NK-92 (cell line): ENCODE results near the gene TRAM2.

Source experiments
- DNase-seq: peaks from one replicate; lab custom pipeline; 2025; ENCODE audit not compliant: unreplicated experiment; lab: John Stamatoyannopoulos, UW

TRAM2 gene, protein sequence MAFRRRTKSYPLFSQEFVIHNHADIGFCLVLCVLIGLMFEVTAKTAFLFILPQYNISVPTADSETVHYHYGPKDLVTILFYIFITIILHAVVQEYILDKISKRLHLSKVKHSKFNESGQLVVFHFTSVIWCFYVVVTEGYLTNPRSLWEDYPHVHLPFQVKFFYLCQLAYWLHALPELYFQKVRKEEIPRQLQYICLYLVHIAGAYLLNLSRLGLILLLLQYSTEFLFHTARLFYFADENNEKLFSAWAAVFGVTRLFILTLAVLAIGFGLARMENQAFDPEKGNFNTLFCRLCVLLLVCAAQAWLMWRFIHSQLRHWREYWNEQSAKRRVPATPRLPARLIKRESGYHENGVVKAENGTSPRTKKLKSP

DNA sequence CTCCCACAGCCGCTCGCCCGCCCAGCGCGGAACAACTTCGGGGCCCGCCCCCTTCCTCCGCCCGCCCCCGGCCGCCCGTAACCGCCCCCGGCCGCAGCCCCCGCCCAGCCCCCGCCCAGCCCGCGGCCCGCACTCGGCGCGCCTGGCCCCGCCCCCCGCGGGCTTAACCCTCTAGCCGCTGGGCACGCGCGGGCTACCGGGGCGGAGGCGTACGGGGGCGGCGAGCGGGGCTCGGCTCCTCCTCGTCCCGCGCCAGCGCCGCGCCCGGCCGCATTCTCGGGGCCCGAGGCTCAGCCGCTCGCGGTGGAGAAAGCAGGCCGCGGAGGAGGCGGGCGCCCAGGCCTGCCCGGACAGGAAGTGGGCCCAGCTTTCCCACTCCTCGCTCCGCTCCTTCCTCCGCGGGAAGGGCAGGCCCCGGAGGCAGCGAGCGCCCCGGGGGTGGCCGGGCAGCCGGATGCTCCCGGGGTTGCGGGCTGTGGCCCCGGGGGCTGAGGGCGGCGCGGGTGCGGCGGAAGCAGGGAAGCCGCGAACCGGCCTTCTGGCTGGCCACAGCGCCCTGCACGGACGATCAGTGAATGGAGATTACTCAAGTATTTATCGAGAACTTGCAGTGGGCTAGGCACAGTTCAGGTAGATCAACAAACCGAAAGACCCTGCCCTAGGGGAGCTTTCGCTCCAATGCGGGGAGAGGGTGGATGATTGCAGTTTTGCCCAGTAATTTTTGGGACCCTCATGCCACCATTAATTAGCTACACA is at the start of gene TRAM2:
TRAM2 (minus strand) TSS at position 39 of the 756 bp plus-strand sequence. CDS start 145 bp downstream, outside the sequence.
- peak; percentile 14 for DNase-seq

- no peak for DNase-seq
Measured at GRCh38 chr6:52622810-52623209, 46.0 kb upstream of the TRAM2 start.

GRCh38 chr6:52621631-52622030 is 44.8 kb upstream of the TRAM2 start:
- DNase-seq, result no peak

DNA sequence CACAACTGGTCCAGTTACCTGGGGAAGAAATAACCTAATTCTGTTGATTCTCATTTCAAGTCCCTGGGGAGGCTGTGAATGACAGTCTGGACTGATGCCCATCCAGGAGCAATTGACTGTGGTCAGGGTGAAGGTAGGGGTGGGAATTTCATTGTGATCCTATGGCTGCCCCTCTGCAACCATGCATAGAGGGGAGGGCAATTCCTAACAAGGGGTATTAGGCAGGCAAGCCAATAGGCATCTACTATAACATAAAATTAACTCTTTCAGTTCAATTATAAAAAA is 44.0 kb upstream of the TRAM2 start:
- DNase-seq, result no peak

DNA sequence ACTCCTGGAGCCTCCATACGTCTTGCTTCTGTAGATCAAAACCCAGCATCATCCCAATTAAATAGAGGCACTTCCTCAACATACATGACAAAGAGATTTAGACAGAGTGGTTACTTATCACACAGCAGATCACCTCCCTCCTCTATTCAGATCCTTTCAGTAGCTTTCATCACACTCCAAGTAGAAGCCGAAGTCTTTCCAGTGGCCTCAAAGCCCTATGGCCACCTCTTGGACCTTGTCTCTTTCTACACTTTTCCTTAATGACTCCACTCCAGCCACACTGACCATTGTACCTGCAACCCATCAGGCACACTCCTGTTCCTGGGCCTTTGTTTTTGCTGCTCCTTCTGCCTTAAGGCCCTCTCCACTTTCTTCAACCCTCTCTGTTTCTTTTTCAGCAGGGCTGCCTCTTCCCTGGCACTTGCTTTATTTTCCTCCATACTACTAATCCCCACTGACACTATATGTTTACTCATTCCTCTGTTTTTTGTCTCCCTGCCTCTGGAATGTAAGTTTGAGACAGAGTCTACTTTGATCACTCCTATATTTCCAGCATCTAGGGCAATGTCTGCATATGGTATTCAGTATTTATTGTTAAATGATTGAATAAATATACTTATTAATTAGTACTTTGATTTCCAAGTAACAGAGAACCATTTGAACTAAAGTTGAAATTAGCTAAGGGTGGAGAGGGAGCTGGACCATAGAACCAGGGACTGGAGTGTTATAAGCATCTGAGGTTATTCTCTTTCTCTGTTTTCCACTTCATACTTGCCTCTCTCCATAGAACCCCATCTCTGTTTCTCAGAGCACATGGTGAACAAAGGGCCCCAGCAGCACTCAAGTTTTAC is 43.4 kb upstream of the TRAM2 start:
- no peak for DNase-seq

GRCh38 chr6:52617087-52617486 is 40.2 kb upstream of the TRAM2 start:
- no peak for DNase-seq

- no peak for DNase-seq
Measured at GRCh38 chr6:52616059-52616690, 39.3 kb upstream of the TRAM2 start.

DNA sequence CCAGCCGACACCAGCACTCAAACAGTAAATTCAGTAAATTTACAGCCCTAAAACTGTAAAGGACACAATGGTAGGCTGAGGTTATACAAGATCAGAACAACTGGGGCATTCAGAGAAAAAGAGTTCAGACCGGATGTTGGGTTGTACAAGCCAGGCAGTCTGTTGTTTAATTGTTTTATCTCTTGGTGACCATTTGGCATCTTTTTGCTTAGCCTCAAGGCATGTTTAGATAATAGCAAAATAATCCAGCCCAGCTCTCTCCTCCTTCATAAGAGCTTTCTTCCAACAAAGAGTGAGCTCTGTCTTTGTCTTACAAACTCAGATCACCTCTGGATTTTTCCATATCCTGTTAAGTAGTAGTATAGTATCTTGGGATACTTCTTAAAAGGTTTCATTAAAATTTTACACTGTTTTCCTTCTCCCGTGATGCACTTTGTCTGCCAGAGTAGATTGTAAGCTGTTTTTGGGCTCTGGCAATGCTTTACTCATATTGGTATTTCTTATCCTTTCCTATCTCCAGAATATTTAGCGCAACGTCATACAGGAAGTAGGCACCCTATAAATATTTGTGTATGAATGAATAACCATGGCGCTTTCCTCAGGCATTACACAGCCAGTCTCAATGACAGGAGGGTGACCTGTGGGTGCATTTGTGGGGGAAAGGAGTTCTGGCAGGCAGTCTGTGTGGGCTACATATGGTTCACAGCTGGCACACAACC is 35.6 kb upstream of the TRAM2 start:
- no peak for DNase-seq

GRCh38 chr6:52611833-52612232 is 35.0 kb upstream of the TRAM2 start:
- DNase-seq, result no peak

- DNase-seq, result no peak
Measured at GRCh38 chr6:52610745-52611355, 34.0 kb upstream of the TRAM2 start.

DNA sequence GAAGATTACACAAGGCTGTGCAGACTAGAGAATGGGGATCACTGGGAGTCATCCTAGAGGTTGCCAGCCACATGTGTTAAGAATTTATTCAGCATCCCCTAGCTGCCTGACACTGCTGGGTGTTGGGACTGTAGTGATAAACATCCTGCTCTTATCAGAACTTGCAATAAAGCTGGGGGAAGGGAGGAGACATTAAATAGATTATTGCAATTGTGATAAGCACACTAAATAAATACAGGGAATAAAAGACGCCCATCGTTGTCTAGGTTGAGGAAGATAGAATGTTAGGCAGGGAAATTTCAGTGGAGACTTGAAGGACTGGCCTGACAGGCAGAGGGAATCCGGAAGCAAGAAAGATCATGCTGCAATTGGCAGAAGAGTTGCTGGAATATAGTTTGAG is 33.2 kb upstream of the TRAM2 start:
- no peak for DNase-seq

GRCh38 chr6:52605610-52606185 is 28.8 kb upstream of the TRAM2 start:
- DNase-seq, result no peak

DNA sequence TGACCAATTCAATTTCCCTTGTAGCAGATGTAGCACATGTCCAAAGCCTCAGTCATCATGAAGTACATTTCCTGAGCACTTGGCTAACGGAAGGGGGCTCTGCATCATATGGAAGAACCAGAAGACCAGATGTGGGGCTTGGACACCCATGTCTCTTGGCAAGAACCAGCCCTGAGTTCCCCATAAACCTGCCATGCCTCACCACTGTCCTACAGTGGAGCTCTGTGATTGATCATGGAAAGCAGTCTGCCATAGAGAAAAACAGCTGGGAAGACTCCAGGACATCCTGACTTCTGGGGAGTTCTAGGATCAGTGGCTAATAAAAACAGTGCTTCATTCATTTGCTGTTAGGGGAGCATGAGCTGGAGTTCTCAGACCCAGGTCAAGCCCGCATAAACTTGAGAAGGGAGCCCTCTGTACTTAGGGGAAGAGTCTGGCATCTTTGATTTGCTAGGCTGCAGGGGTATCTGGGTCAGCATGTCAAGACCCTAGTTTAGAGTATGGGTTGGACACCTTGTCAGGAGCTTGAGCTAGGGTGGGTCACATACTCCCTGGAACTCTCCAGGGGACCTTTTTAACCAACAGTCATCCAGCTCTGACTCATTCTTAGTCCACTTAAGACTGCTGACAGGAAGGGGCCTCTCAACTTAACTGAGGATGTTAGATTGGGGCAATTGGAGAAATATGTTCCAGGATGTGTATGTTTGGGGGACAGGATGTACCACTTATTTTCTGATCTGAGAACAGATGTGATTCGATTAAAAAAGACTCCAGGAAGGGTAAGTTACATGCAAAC is 26.3 kb upstream of the TRAM2 start:
- no peak for DNase-seq

DNA sequence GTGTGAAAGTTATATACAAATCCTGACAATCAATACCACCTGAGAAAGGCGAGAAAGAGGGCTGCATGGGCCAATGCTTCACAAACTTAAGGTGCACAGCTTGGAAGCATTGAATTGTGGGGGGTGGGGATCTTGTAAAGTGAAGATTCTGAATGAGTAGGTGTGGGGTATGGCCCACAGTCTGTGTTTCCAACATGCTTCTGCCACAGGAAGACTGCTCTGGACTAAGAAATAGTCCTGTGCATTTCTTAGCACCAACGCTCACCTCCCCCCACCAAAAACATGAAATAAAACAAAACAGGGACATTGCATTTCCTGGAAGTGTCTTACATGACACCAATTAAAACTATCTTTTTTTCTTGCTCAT is 21.9 kb upstream of the TRAM2 start:
- no peak for DNase-seq

GRCh38 chr6:52598123-52598823 is 21.4 kb upstream of the TRAM2 start:
- DNase-seq, result no peak

DNA sequence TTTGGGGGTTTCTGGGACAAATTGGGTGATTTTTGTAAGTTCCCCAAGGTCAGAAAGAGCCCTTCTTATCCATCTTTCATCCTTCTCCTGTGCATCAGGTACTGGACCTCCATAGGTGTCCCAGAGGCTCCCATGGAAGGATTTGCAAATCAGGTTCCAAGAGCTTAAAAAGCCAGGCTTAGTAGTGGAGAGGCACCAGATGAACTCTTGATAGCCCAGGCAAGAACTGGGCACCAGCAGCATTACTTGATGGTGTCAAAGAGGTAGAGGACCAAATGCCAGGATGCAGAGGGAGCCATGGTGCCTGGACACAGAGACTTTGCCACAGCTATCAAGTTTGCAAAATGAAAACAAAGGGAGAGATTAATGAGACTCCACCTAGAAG is 20.9 kb upstream of the TRAM2 start:
- DNase-seq, result no peak

- DNase-seq, result no peak
Measured at GRCh38 chr6:52596371-52597028, 19.6 kb upstream of the TRAM2 start.

GRCh38 chr6:52595796-52596130 is 18.9 kb upstream of the TRAM2 start:
- DNase-seq, result no peak
